Stimulated activated CD4-positive, alpha-beta T cell treated with anti-CD3 and anti-CD28 coated beads, Interleukin-4, amount 100 ng/mL, for 24 hours (primary cell): Measurements from ENCODE around the gene NSDHL.

Source experiments
- DNase-seq: peaks from one replicate; pipeline ENCODE4 v3.0.0-alpha.2; 2020

NSDHL gene

DNA sequence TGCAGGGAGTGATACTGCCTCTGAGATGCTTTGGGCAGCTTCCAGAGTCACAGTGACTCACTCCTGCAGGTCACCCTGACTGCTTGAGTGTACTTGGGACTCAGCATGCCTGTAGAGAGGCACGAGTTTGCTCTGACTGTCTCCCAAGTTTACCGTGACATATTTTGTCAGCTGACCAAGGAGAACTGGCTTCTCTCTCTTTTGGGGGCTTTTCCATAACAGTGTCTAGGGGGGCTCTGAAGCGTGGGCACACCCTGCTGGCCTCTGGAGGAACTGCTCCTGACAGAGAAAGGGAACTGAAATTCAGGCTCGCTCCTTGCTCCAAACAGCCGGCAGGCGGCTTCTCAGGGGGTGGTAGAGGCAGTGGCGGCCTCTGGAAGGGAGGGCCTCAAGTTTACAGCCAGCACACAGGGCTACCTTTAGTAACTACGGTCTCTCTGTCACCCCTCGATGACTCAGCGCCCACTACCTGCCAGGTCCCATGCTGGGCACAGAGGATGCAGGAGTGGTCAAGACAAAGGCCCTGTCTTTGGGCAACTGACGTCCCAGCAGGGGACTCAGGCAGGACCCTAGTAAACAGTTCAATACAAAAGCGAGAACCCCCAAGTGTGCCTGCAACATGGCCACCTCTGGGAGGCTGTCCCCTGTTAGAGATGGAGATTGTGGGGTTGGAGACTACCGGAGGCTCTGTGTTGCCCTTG is 84.8 kb downstream of the NSDHL start:
- DNase-seq = no peak

- no peak for DNase-seq
Measured at GRCh38 chrX:152917656-152918579, 87.1 kb downstream of the NSDHL start.

GRCh38 chrX:152918707-152919106 is 87.8 kb downstream of the NSDHL start:
- DNase-seq = no peak
